ENCODE data around the gene LRRC43. TPM values are rescaled to one million over a fixed set of nuclear protein-coding genes. Genes with fewer than 3 reads are reported as not detected.

The LRRC43 gene
- total and polyA plus RNA-seq, 2 of the 4 experiments (the other 2 are of a cell fraction): 0.26 to 0.36 TPM

DNA sequence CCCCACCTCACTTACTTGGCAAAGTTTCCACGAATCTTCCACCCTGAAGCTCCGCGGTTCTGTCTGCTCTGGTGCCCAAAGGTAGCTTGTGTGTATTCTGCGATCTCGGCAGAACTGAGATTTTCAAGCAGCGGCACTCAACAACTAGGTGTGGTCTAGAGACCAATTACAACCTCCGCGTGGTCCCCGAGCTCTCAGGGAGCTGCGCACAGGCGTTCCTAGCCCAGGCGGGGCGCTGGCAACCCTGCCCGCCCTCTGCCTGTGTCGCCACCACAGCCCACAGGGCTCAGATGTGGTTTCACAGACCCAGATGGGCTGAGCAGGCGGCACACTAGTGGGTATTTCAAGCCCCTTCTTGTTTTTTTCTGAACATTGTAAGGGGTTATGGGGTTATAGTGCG lies 44.4 kb downstream of the LRRC43 start:
- H3K27ac ChIP-seq (ENCODE audit: insufficient read depth, low read length): no peak overlapping the region
- no peak overlapping the region for H2AFZ ChIP-seq (replicated peaks; ENCODE audit: low read length, poor library complexity)
- no peak for TF ChIP-seq SMC3 (IDR thresholded peaks at IDR 0.05; ENCODE audit: low read depth, low read length)
- TF ChIP-seq RFX5 (IDR thresholded peaks at IDR 0.05; ENCODE audit: low read depth, low read length): no peak
- no peak for TF ChIP-seq NFE2L2 (IDR thresholded peaks at IDR 0.05; ENCODE audit: low read depth, low read length)
- no peak for TF ChIP-seq CHD1 (IDR thresholded peaks at IDR 0.05; ENCODE audit: low read depth, low read length)
- no peak for TF ChIP-seq FOS (IDR thresholded peaks at IDR 0.05; ENCODE audit: low read depth, low read length)
- H3K23ac ChIP-seq (ENCODE audit: low read depth, low read length): no peak overlapping the region
- H3K18ac ChIP-seq (ENCODE audit: low read depth, low read length): no peak overlapping the region
- in situ Hi-C loops (cut with MboI; ENCODE audit: low sequenced_read_pairs): no loop called here
- POLR2A ChIA-PET (ENCODE audit: unreplicated experiment): interaction anchor here (0.5 kb wide), 1 partner anchor 40 kb away, joined by 5 read pairs; no protein-coding TSS in a partner anchor
- H4K8ac ChIP-seq (ENCODE audit: low read depth in 2 of 2, low read length in 2 of 2): no peak overlapping the region
- H3K4me3 ChIP-seq (ENCODE audit: insufficient read depth, low read depth, low read length): no peak overlapping the region
- DNase-seq (no peak), ATAC-seq (ENCODE audit: low read depth) (no peak)
- no peak overlapping the region for H2BK120ac ChIP-seq (ENCODE audit: low read depth, low read length)
- H3K27me3 ChIP-seq (ENCODE audit: control insufficient read depth, insufficient read depth, low read length): no peaks in the 10 kb centered on the region
- no peak overlapping the region for H2BK15ac ChIP-seq (ENCODE audit: low read depth, low read length)
- no peak overlapping the region for H3K9ac ChIP-seq (ENCODE audit: low read depth, low read length)
- dilution Hi-C loops (cut with HindIII; ENCODE audit: low sequenced_read_pairs, unreplicated experiment): no loop called here
- intact Hi-C loops (cut with micrococcal nuclease): no loop called here
- no TSS peak for BruUV-seq (replicated peaks)
- H4K91ac ChIP-seq (ENCODE audit: insufficient read depth, low read depth, low read length): no peak overlapping the region
- H3K9me1 ChIP-seq (ENCODE audit: insufficient read depth, low read length): peaks cover 11% of the 10 kb centered on the region; the same call in 1 of the 2 replicates
- CTCF ChIA-PET: no interaction called here
- no peak overlapping the region for H3K4me2 ChIP-seq (ENCODE audit: low read depth, low read length)
- H3K36me3 ChIP-seq (ENCODE audit: control insufficient read depth, insufficient read depth, low read length): peaks cover 17% of the 10 kb centered on the region
- no peak overlapping the region for H3K4ac ChIP-seq (ENCODE audit: low read depth, low read length)
- no peak overlapping the region for H4K5ac ChIP-seq (ENCODE audit: low read depth, low read length)
- H4K20me1 ChIP-seq (ENCODE audit: insufficient read depth, low read length): peaks cover 11% of the 10 kb centered on the region
- WGBS, 2 experiments (ENCODE audit: extremely low coverage in 2 of 2, insufficient read length in 1 of 2): 92% methylated on average over 10 of the region's 17 CpGs; no CpG with 5 or more reads in 1 of the 2 experiments
- no peak overlapping the region for H2BK20ac ChIP-seq (ENCODE audit: low read depth, low read length)
- H3K56ac ChIP-seq (ENCODE audit: extremely low read depth, insufficient read depth, low read length): no peak overlapping the region
- no peak overlapping the region for H3K14ac ChIP-seq (replicated peaks; ENCODE audit: low read depth, low read length)
- peaks cover 10% of the 10 kb centered on the region for H3K4me1 ChIP-seq (ENCODE audit: control insufficient read depth, insufficient read depth, low read length)
- peaks cover 14 to 21% of the 10 kb centered on the region in 2 experiments for H3K79me1 ChIP-seq (ENCODE audit: low read depth in 1 of 2, low read length in 2 of 2)
- H2AK5ac ChIP-seq (ENCODE audit: low read depth, low read length): no peak overlapping the region
- H2BK5ac ChIP-seq (ENCODE audit: low read depth, low read length, poor library complexity, severe bottlenecking): no peak overlapping the region
- no peaks in the 10 kb centered on the region for H3K9me3 ChIP-seq (ENCODE audit: control insufficient read depth, insufficient read depth, low read length)
- H2AK9ac ChIP-seq (replicated peaks; ENCODE audit: low read depth, low read length, poor library complexity): no peak overlapping the region

Data from IMR-90 (cell line).